SK-N-SH (cell line): ENCODE measurements around the gene BRD2.

ENCODE experiments used
- FOXM1 ChIP-seq: IDR thresholded peaks from 2 replicates; pipeline ENCODE4 v1.4.0; 2012; ENCODE audit warnings: low read depth, mild to moderate bottlenecking
- RCOR1 ChIP-seq: fragments of 150-350 bp; IDR thresholded peaks from 2 replicates; pipeline ENCODE4 v1.6.1; 2017; ENCODE audit warnings: antibody characterized with exemption, low read length
- RXRA ChIP-seq: IDR thresholded peaks from 2 replicates; pipeline ENCODE4 v1.4.0; 2012; ENCODE audit warnings: low read depth, mild to moderate bottlenecking, borderline replicate concordance
- SMC3 ChIP-seq: IDR thresholded peaks from 2 replicates; pipeline ENCODE4 v1.6.1; 2012; ENCODE audit warnings: low read depth, low read length, improper control_type of control experiment
- TAF1 ChIP-seq: IDR thresholded peaks from 2 replicates; pipeline ENCODE4 v1.6.1; 2012; ENCODE audit warnings: low read depth, mild to moderate bottlenecking, low read length, moderate library complexity, borderline replicate concordance
- TEAD4 ChIP-seq: IDR thresholded peaks from 2 replicates; pipeline ENCODE4 v1.4.0; 2012; ENCODE audit warnings: mild to moderate bottlenecking, borderline replicate concordance; ENCODE audit not compliant: insufficient read depth
- TF ChIP-seq, protein P1 (sequence below): fragments of 200-600 bp; sonication (generic); IDR thresholded peaks from 2 replicates; pipeline ENCODE4 v1.6.1; 2017; ENCODE audit warnings: antibody characterized with exemption, mild to moderate bottlenecking, moderate library complexity

GRCh38 chr6:33017694-33018353 lies 49.4 kb downstream of the BRD2 start:
- TF ChIP-seq RCOR1 (no peak), RXRA (no peak), TAF1 (no peak), TEAD4 (no peak), FOXM1 (no peak), SMC3 (no peak)
- TF ChIP-seq, protein P1, sequence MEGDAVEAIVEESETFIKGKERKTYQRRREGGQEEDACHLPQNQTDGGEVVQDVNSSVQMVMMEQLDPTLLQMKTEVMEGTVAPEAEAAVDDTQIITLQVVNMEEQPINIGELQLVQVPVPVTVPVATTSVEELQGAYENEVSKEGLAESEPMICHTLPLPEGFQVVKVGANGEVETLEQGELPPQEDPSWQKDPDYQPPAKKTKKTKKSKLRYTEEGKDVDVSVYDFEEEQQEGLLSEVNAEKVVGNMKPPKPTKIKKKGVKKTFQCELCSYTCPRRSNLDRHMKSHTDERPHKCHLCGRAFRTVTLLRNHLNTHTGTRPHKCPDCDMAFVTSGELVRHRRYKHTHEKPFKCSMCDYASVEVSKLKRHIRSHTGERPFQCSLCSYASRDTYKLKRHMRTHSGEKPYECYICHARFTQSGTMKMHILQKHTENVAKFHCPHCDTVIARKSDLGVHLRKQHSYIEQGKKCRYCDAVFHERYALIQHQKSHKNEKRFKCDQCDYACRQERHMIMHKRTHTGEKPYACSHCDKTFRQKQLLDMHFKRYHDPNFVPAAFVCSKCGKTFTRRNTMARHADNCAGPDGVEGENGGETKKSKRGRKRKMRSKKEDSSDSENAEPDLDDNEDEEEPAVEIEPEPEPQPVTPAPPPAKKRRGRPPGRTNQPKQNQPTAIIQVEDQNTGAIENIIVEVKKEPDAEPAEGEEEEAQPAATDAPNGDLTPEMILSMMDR: no peak
